SIG-M5 (cell line): ENCODE data around the gene CETP.
A peak's percentile ranks its signal among the peaks of the same experiment; 100 is the strongest.
"Not testable (repeated sequence)": the region's sequence is repeated elsewhere in the genome, so short reads cannot be mapped to it uniquely, and the experiment has no call there.

Source experiments
- DNase-seq: peaks from one replicate; lab custom pipeline; 2025; lab: John Stamatoyannopoulos, UW

Gene CETP

DNA sequence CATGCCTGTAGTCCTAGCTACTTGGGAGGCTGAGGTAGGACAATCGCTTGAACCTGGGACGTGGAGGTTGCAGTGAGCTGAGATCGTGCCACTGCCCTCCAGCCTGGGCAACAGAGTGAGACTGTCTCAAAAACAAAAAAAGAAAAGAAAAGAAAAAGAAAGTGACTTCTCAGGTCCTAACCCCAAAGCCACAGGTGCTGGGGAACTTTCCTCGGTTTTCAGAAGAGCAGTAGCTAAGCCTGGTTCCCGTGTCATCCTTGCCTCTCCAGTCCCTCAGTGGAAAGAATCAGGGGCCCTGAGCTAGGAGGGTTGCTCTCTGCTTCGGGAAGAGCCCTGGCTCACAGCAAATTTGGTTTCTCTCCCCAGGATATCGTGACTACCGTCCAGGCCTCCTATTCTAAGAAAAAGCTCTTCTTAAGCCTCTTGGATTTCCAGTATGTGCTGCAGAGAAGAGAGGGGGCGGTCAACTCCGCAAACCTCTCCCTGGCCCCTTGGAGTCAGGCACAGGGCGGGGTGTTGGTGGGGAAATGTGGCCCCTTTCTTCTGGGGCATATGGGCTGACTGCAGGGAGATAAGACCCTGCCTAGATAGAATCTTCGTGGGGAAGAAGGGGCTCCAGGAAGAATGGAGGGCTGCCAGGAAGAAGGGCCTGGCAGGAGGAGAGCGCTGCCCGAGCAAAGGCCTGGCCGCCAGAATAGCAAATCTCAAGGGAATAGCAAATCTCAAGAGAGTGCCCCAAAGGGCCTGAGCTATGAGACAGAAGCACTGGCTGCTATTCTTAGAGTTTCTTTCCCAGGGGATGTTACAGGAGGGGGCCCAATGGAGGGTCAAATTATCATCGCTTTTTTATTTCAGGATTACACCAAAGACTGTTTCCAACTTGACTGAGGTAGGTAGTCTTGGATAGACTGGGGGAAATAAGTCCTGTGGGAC lies 19.3 kb downstream of the CETP start:
- DNase-seq: no peak

GRCh38 chr16:56981729-56982271 lies 20.1 kb downstream of the CETP start:
- no peak for DNase-seq

GRCh38 chr16:56982695-56983094 lies 20.9 kb downstream of the CETP start:
- DNase-seq: no peak

GRCh38 chr16:56983211-56983751 lies 21.5 kb downstream of the CETP start:
- no peak for DNase-seq

GRCh38 chr16:56984639-56985038 lies 22.9 kb downstream of the CETP start:
- DNase-seq: no peak

DNA sequence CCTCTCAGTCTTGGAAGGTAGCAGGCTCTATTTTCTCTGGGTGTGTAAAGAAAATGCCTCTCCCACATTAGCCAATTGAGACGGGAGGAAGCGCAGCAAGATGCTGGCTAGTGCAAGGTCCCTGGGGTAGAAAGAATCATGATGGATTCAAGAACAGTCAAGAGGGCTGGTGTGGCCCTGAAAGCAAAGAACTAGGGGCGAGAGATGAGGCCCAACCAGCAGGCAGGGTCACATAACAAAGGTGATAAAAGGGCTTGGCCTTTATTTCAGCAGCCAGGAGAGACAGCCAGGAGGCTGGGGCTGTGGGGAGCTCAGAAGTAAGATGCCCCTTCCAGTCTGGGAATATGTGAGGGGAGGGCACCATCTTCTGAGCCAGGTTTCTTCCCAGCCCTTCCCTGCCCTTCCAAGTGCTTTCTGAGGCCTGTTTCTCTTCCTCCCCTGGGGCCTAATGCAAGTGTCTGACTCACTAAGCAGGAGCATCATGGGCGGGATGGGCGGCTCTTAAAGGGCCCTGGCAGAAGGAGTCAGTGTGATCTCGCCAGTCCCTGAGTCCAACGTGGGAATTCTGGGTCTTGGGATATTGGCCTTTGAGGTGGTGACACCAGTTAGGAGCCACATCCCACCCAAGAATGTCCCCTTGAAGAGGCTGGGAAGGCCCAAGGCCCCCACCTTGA lies 23.7 kb downstream of the CETP start:
- DNase-seq: no peak

DNA sequence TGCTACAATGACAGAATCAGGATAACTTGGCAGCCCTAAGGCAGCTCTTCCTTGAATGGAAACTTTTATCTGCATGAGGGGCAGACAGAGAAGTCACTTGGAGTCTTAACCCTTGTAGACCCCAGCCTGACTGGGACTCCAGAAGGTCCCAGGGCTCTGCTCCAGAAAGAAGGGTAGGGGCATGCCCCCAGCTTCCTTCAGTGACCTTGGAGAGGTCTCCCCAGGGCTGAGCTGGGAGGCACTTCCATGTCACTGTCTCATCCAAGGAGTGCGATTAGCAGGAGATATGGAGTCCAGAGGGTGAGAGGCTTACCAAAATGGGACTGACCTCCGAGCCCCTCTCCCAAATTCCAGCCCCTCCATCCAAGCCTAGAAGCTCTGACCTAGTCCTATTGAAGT lies 24.2 kb downstream of the CETP start:
- DNase-seq: no peak

- DNase-seq: no peak
Observed at GRCh38 chr16:56986361-56986760, 24.6 kb downstream of the CETP start.

GRCh38 chr16:56986908-56987307 lies 25.2 kb downstream of the CETP start:
- not testable (repeated sequence) for DNase-seq

DNA sequence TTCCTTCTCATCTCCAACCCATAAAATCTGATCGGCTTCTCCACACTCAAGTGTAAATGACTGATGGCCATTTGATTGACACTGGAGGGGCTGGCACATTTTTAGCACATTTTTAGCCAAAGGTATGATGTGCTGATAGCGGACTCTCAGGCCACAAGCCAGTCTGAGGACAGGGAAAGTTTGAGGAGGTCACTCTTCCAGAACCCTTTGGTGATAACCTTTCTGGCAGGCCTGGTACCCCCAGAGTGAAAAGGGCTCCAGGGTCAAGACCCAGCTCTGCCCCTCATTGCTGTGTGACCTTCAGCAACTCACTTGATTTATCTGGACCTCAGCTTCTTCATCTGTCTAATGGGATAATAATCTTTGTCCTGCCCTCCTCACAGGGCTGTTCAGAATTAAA lies 25.9 kb downstream of the CETP start:
- no peak for DNase-seq

GRCh38 chr16:56988161-56988947 lies 26.6 kb downstream of the CETP start:
- no peak for DNase-seq

GRCh38 chr16:56988948-56989945 lies 27.5 kb downstream of the CETP start, which contains the start of gene NLRC5:
NLRC5 (plus strand) TSS chr16:56989557; CDS start chr16:57020713, 31,156 bp downstream.
- peak; percentile 27 for DNase-seq

DNA sequence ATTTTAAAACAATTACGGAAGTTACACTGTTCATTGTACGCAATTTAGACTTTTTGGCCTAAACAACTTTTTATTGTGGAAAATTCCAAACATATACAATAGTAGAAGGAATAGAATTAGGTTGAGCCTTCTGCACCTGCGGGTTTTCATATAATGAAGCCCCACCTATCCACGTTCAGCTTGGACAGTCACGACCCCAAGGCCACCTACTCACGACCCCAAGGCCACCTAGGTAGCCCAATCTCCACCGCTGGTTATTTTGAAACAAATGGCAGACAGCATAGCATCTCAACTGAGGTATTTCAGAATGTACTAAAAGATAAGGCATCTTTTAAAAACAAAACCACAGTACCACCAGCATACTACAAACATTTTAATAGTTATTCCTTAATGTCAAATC lies 28.2 kb downstream of the CETP start:
- DNase-seq: no peak

GRCh38 chr16:56990407-56991286 lies 28.9 kb downstream of the CETP start:
- no peak for DNase-seq

GRCh38 chr16:56992431-56992830 lies 30.7 kb downstream of the CETP start:
- not testable (repeated sequence) for DNase-seq

- DNase-seq: no peak
Observed at GRCh38 chr16:56993204-56993603, 31.5 kb downstream of the CETP start.

DNA sequence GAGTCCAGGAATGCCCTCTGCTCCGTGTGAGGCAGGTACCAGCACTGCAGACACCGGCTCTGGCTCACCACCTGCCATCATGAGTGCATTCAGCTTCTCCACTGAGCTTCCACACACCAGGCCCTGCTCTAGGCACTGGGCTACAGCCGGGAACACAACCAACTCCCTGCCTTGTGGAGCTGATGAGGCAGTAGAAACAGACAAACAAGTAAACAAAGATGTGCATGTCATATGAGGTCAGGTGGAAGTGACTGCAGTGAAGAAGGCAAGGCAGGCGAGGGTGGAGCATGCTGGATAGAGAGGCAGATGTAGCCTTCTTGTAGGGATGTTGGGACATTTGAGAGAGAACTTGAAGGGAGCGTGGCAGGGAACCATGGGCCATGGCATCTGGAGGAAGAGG lies 32.6 kb downstream of the CETP start:
- no peak for DNase-seq

- DNase-seq: no peak
Observed at GRCh38 chr16:56995136-56995805, 33.5 kb downstream of the CETP start.

- DNase-seq: no peak
Observed at GRCh38 chr16:56997264-56997663, 35.5 kb downstream of the CETP start.
